Astrocyte (in vitro differentiated cells and primary cell): ENCODE results near the gene PRKAR2B. TPM values are rescaled to one million over a fixed set of nuclear protein-coding genes. Genes with fewer than 3 reads are reported as not detected.

Source experiments
- DNase-seq: peaks from one replicate; pipeline ENCODE4 v3.0.0-alpha.2; 2010; ENCODE audit warnings: low read depth
- FAIRE-seq: peaks from 2 replicates; lab custom pipeline; 2011; peaks lifted over from hg19 to GRCh38; lab: Jason Lieb, UNC
- H2AFZ ChIP-seq: 2 replicates; pipeline ENCODE4 v1.6.0; 2012; ENCODE audit warnings: low read depth, low read length, inconsistent platforms
- H3K27ac ChIP-seq: 2 replicates; pipeline ENCODE4 v1.5.1; 2011; ENCODE audit warnings: low read depth, low read length, inconsistent platforms
- H3K27me3 ChIP-seq: 2 replicates; pipeline ENCODE4 v1.6.0; 2011; ENCODE audit warnings: low read length, inconsistent platforms; ENCODE audit not compliant: insufficient read depth
- H3K36me3 ChIP-seq: 2 replicates; pipeline ENCODE4 v1.5.1; 2011; ENCODE audit warnings: low read length, inconsistent platforms; ENCODE audit not compliant: insufficient read depth
- H3K4me1 ChIP-seq: 2 replicates; pipeline ENCODE4 v1.5.1; 2011; ENCODE audit warnings: low read length, inconsistent platforms; ENCODE audit not compliant: insufficient read depth
- H3K4me2 ChIP-seq: 2 replicates; pipeline ENCODE4 v1.6.0; 2012; ENCODE audit warnings: low read length, inconsistent platforms
- H3K4me3 ChIP-seq: 2 replicates; pipeline ENCODE4 v1.5.1; 2011; ENCODE audit warnings: low read depth, mild to moderate bottlenecking, low read length, inconsistent platforms; ENCODE audit not compliant: insufficient read depth
- H3K79me2 ChIP-seq: 2 replicates; pipeline ENCODE4 v1.6.0; 2012; ENCODE audit warnings: mild to moderate bottlenecking, low read length, inconsistent platforms; ENCODE audit not compliant: insufficient read depth
- H3K9ac ChIP-seq: 2 replicates; pipeline ENCODE4 v1.6.0; 2012; ENCODE audit warnings: mild to moderate bottlenecking, low read length, inconsistent platforms
- H3K9me3 ChIP-seq: 2 replicates; pipeline ENCODE4 v1.5.1; 2012; ENCODE audit warnings: low read depth, mild to moderate bottlenecking, low read length, inconsistent platforms; ENCODE audit not compliant: insufficient read depth
- H4K20me1 ChIP-seq: 2 replicates; pipeline ENCODE4 v1.6.0; 2012; ENCODE audit warnings: low read length, inconsistent platforms; ENCODE audit not compliant: insufficient read depth
- H3K27ac Mint-ChIP-seq: one replicate; pipeline ENCODE4 v1.8.0; 2021; ENCODE audit warnings: mild to moderate bottlenecking, mixed read lengths; ENCODE audit not compliant: unreplicated experiment
- H3K27me3 Mint-ChIP-seq: one replicate; pipeline ENCODE4 v1.8.0; 2021; ENCODE audit warnings: low read depth, mixed read lengths; ENCODE audit not compliant: unreplicated experiment
- H3K36me3 Mint-ChIP-seq: one replicate; pipeline ENCODE4 v1.8.0; 2021; ENCODE audit warnings: low read depth, mixed read lengths; ENCODE audit not compliant: unreplicated experiment
- H3K4me1 Mint-ChIP-seq: one replicate; pipeline ENCODE4 v1.8.0; 2021; ENCODE audit warnings: low read depth, mixed read lengths; ENCODE audit not compliant: unreplicated experiment
- H3K4me3 Mint-ChIP-seq: one replicate; pipeline ENCODE4 v1.8.0; 2021; ENCODE audit warnings: mild to moderate bottlenecking, moderate library complexity, mixed read lengths; ENCODE audit not compliant: unreplicated experiment
- H3K9me3 Mint-ChIP-seq: one replicate; pipeline ENCODE4 v1.8.0; 2021; ENCODE audit warnings: mild to moderate bottlenecking, mixed read lengths; ENCODE audit not compliant: unreplicated experiment
- EZH2 ChIP-seq: IDR thresholded peaks from 2 replicates; pipeline ENCODE4 v1.6.1; 2012; ENCODE audit warnings: mild to moderate bottlenecking, low read length, inconsistent platforms; ENCODE audit not compliant: insufficient read depth
- total RNA-seq: library from RNA; stranded (reverse); gene quantifications from 2 replicates; pipeline ENCODE4 v1.2.1, GENCODE V29; 2021
- TF ChIP-seq, protein P1 (sequence below): IDR thresholded peaks from 2 replicates; pipeline ENCODE4 v1.5.1; 2011; ENCODE audit warnings: low read depth, mild to moderate bottlenecking, inconsistent platforms, low read length, moderate library complexity; ENCODE audit not compliant: insufficient read depth

Gene PRKAR2B
- total RNA-seq, 1 donor from 2014 or later, result 7.6 TPM

DNA sequence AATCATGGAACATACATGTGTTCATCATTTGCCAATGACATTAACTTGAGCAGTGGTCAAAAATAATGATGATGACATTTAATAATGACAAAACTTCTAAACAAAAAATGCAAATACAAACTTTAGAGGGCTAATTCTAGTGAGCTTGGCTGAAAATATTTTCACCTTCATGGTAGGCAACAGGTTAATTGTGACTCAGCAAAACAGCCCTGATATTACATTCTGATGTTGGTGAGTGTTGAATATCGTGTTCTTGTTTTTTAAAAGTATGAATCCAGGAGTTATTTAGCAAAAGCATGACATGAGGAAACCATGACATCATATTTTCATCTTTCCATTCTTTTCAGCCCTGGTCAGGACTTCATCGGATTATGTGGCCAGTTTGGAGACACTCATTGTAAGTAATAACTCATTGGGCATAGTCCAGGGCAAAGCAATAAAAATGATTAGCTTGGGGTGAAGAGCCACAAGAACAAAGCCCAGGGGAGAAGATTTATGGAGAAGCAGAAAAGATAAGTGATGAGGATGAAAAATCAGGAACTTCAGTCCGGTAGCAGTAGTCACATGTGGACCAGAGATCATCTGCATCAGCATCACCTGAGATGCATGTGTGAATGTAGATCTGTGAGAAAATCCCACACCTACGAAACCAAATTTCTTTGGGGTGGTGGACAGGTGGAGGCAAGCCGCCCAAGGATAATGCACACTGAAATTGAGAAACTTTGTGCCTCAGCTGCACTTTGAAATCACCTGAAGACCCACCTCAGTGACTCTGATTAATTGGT, 46.8 kb upstream of the PRKAR2B start:
- FAIRE-seq, result no peak
- H3K4me1 Mint-ChIP-seq, result no peaks in the 10 kb centered on the region

DNA sequence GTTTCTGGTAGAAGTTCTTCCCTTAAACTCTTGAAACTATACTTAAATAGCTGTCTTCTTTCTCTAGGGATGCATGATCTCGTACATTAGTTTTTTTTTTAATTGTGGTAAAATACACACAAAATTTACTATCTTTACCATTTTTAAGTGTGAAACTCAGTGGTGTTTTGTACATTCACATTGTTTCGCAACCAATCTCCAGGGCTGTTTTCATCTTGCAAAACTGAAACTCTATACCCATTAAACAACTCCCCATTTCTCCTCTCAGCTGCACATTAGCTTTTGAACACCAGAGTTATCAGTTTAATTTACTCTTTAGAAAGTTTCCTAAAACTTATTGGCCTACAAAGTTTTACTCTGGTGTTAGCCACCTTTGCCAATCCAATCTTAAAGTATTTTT, 45.5 kb upstream of the PRKAR2B start:
- Histone ChIP-seq H3K9me3 (no peaks in the 10 kb centered on the region), H3K4me2 (no peak overlapping the region), H3K27ac (no peak overlapping the region), H2AFZ (no peak overlapping the region), H3K4me1 (no peaks in the 10 kb centered on the region), H4K20me1 (no peaks in the 10 kb centered on the region), H3K4me3 (no peak overlapping the region), H3K36me3 (no peaks in the 10 kb centered on the region), H3K27me3 (peaks cover 3% of the 10 kb centered on the region), H3K9ac (no peak overlapping the region), H3K79me2 (no peaks in the 10 kb centered on the region)
- no peak for DNase-seq
- H3K27ac Mint-ChIP-seq, result no peak overlapping the region
- H3K4me1 Mint-ChIP-seq, result no peaks in the 10 kb centered on the region
- no peaks in the 10 kb centered on the region for H3K27me3 Mint-ChIP-seq
- H3K9me3 Mint-ChIP-seq, result no peaks in the 10 kb centered on the region
- TF ChIP-seq, protein P1, sequence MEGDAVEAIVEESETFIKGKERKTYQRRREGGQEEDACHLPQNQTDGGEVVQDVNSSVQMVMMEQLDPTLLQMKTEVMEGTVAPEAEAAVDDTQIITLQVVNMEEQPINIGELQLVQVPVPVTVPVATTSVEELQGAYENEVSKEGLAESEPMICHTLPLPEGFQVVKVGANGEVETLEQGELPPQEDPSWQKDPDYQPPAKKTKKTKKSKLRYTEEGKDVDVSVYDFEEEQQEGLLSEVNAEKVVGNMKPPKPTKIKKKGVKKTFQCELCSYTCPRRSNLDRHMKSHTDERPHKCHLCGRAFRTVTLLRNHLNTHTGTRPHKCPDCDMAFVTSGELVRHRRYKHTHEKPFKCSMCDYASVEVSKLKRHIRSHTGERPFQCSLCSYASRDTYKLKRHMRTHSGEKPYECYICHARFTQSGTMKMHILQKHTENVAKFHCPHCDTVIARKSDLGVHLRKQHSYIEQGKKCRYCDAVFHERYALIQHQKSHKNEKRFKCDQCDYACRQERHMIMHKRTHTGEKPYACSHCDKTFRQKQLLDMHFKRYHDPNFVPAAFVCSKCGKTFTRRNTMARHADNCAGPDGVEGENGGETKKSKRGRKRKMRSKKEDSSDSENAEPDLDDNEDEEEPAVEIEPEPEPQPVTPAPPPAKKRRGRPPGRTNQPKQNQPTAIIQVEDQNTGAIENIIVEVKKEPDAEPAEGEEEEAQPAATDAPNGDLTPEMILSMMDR, result no peak
- no peak for TF ChIP-seq EZH2
- H3K4me3 Mint-ChIP-seq, result no peak overlapping the region
- no peak for FAIRE-seq
- H3K36me3 Mint-ChIP-seq, result no peaks in the 10 kb centered on the region

More for the DNA sequence above, 46.8 kb upstream of the PRKAR2B start:
- no peak for DNase-seq
- no peaks in the 10 kb centered on the region for H3K9me3 ChIP-seq
- H3K9ac ChIP-seq, result no peak overlapping the region
- no peak overlapping the region for H3K4me2 ChIP-seq
- H2AFZ ChIP-seq, result no peak overlapping the region
- peaks cover 3% of the 10 kb centered on the region for H3K27me3 ChIP-seq
- H3K27ac ChIP-seq, result no peak overlapping the region
- H3K4me1 ChIP-seq, result no peaks in the 10 kb centered on the region
- no peak overlapping the region for H3K4me3 ChIP-seq
- no peaks in the 10 kb centered on the region for H3K9me3 Mint-ChIP-seq
- no peaks in the 10 kb centered on the region for H3K36me3 Mint-ChIP-seq
- H3K36me3 ChIP-seq, result no peaks in the 10 kb centered on the region
- H4K20me1 ChIP-seq, result no peaks in the 10 kb centered on the region
- no peak for TF ChIP-seq EZH2
- TF ChIP-seq, protein P1, result no peak
- H3K4me3 Mint-ChIP-seq, result no peak overlapping the region
- H3K79me2 ChIP-seq, result no peaks in the 10 kb centered on the region
- no peak overlapping the region for H3K27ac Mint-ChIP-seq
- H3K27me3 Mint-ChIP-seq, result no peaks in the 10 kb centered on the region

DNA sequence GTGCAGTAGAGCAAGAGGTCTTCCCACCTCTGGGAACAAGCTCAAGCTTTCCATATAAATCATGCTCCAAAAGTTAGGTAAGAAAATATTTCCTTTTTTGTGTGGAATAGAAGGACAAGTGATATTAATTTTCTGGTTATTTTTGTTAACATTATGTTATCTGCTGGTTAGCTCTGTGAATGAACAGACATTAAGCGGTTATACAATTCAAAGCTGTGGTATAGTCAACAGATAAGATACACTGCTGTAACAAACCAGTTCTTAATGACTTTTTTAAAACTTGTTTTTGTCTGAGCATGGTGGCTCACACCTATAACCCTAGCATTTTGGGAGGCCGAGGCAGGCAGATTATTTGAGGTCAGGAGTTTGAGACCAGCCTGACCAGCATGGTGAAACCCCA, 43.0 kb upstream of the PRKAR2B start:
- no peaks in the 10 kb centered on the region for H3K9me3 Mint-ChIP-seq
- no peak for DNase-seq
- H3K4me3 Mint-ChIP-seq, result no peak overlapping the region
- Histone ChIP-seq H3K9me3 (no peaks in the 10 kb centered on the region), H3K9ac (no peak overlapping the region), H2AFZ (no peak overlapping the region), H3K36me3 (no peaks in the 10 kb centered on the region), H3K79me2 (no peaks in the 10 kb centered on the region), H4K20me1 (no peaks in the 10 kb centered on the region), H3K27ac (no peak overlapping the region), H3K4me3 (no peak overlapping the region), H3K4me2 (no peak overlapping the region), H3K4me1 (no peaks in the 10 kb centered on the region), H3K27me3 (peaks cover 3% of the 10 kb centered on the region)
- no peak for TF ChIP-seq EZH2
- TF ChIP-seq, protein P1, result no peak
- H3K36me3 Mint-ChIP-seq, result no peaks in the 10 kb centered on the region
- no peak for FAIRE-seq
- no peak overlapping the region for H3K27ac Mint-ChIP-seq
- no peaks in the 10 kb centered on the region for H3K4me1 Mint-ChIP-seq
- H3K27me3 Mint-ChIP-seq, result no peaks in the 10 kb centered on the region
